ENCODE results near the gene EEF1AKMT2.
"Not testable (repeated sequence)": the region's sequence is repeated elsewhere in the genome, so short reads cannot be mapped to it uniquely, and the experiment has no call there.

EEF1AKMT2 gene

GRCh38 chr10:124791547-124792348, at the start of gene EEF1AKMT2:
TSS of gene EEF1AKMT2 (minus strand) at chr10:124791887. CDS start at chr10:124791833, 54 bp downstream.
- peak; percentile 93 for DNase-seq (ENCODE audit: low spot score)

DNA sequence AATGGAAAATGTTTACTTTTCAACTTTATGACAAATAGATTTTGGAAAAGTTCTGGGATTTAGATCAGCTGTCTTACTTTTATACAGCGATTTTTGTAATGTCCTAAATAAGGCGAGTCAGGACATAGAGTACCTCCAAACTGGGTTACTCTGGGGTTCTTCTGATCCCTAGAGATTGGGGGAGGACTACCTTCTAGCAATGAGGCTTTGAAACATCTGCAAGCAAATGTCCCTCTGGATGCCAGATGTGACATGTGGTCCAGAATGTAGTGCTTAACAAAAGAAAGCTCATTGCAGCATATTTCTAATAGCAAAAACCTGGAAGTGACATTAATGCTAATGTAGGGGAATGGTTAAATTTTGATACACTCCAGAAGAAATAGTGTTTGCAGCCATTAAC, 46.0 kb upstream of the EEF1AKMT2 start:
- DNase-seq (ENCODE audit: low spot score) = no peak

DNA sequence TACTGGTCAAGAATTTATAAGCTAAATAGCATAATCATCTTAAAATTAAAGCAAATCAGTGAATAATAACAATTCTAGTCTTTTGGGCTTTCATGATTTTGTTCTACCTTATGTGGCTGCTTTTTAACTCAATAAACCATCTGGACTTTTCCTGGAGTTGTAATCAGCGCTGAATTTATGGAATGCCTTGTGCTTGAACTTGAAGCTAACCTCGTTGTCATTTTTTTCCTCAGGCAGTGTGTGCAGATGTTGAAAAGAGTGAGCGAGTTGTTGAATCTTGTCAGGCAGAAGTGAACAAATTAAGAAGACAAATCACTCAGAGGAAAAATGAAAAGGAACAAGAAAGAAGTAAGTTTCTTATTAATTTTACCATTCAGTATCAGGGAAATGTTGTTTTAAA, 39.4 kb upstream of the EEF1AKMT2 start:
- DNase-seq (ENCODE audit: low spot score) = no peak

- DNase-seq (ENCODE audit: low spot score) = no peak
Observed at GRCh38 chr10:124830445-124830844, 38.8 kb upstream of the EEF1AKMT2 start.

- DNase-seq (ENCODE audit: low spot score) = no peak
Observed at GRCh38 chr10:124829447-124830115, 37.9 kb upstream of the EEF1AKMT2 start.

GRCh38 chr10:124827474-124827873, 35.8 kb upstream of the EEF1AKMT2 start:
- DNase-seq (ENCODE audit: low spot score) = peak; percentile 22

GRCh38 chr10:124826262-124826661, 34.6 kb upstream of the EEF1AKMT2 start:
- DNase-seq (ENCODE audit: low spot score) = no peak

DNA sequence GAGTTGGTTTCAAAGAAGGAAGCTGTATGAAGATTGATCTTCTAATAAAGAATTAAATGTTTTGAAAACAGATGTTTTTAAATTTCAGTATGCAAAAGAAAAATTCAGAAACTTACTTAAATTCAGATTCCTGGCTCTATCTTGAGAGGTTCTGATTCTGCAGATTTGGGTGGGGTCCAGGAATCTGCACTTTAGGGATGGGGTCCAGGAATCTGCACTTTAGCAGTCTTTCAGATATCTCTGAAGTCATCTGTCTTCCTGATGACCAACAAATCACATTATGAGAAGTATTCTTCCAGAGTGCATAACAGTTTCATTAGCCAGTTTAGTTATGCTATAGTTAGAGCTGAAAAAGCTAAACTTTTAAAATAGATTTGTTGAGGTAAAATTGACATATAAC, 34.0 kb upstream of the EEF1AKMT2 start:
- DNase-seq (ENCODE audit: low spot score) = no peak

- DNase-seq (ENCODE audit: low spot score) = not testable (repeated sequence)
Observed at GRCh38 chr10:124824932-124825331, 33.2 kb upstream of the EEF1AKMT2 start.

- DNase-seq (ENCODE audit: low spot score) = no peak
Observed at GRCh38 chr10:124824507-124824906, 32.8 kb upstream of the EEF1AKMT2 start.

DNA sequence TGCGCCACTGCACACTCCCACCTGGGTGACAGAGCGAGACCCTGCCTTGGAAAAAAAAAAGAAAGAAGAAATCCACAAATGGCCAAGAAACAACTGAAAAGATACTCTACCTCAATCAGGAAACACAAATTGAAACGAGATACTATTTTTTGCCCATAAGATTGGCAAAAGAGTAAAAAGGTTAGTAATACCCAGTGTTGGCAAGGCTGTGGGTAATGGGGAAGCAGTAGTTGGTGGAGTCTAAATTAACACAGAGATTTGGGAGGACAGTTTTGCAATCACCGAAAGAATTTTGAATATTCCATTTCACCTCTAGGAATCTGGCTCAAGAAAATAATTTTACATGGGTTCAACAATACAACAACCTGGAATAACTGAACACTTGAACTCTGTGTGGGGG, 29.8 kb upstream of the EEF1AKMT2 start:
- no peak for DNase-seq (ENCODE audit: low spot score)

DNA sequence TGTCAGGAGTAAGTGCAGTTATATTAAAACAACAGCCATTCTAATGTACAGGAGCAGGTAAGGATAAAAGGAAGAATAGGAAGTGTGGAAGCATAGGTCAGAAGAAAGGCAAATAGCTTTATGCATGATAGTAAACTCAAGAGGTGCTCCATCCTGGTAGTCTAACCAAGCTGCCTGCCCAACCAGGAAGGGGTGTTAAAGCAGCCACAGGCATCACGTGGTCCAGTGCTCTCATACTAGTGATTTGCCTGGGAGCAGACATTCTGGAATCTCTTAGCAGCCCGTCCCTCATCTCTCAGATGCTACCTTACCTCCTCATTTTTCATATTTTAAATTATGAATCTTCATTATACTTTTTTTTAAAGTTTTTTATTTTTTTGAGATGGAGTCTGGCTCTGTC, 28.4 kb upstream of the EEF1AKMT2 start:
- no peak for DNase-seq (ENCODE audit: low spot score)

- peak; percentile 9 for DNase-seq (ENCODE audit: low spot score)
Observed at GRCh38 chr10:124802313-124802675, 10.6 kb upstream of the EEF1AKMT2 start.

- DNase-seq (ENCODE audit: low spot score) = no peak
Observed at GRCh38 chr10:124799211-124799610, 7.5 kb upstream of the EEF1AKMT2 start.

- DNase-seq (ENCODE audit: low spot score) = no peak
Observed at GRCh38 chr10:124798781-124799180, 7.1 kb upstream of the EEF1AKMT2 start.

DNA sequence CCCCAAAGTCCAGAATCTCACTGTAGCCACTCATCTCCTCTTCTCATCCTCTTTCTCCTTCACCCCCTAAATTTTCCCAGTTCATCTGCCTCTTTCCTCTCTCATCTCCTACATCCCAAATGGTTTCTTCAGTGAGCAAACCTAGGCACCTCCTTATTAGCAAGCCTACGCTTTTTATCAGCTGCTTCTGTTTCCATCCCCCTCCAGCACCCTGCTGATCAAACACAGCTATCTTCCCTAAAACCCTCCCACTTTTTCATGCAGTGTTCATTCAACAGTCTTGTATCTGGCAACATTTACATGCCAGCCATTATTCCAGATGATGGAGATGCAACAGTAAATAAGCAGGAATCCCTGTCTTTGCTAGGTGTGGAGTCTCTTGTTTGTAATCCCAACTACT, 6.7 kb upstream of the EEF1AKMT2 start:
- no peak for DNase-seq (ENCODE audit: low spot score)

- no peak for DNase-seq (ENCODE audit: low spot score)
Observed at GRCh38 chr10:124792998-124793352, 1.3 kb upstream of the EEF1AKMT2 start.

DNA sequence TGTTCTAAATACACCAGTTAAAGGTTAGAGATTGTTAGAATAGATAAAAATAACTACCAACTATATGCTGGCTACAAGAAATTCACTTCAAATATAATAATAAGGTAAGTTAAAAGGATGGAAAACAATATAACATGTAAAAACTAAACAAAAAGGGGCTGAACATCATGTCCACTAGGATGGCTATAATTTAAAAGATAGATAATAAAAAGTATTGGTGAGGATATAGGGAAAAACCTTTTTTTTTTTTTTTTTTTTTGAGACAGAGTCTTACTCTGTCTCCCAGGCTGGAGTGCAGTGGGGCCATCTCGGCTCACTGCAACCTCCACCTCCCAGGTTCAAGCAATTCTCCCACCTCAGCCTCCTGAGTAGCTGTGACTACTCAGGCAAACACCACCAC, 8.8 kb downstream of the EEF1AKMT2 start:
- not testable (repeated sequence) for DNase-seq (ENCODE audit: low spot score)

GRCh38 chr10:124768791-124769190, 22.9 kb downstream of the EEF1AKMT2 start:
- DNase-seq (ENCODE audit: low spot score) = no peak

DNA sequence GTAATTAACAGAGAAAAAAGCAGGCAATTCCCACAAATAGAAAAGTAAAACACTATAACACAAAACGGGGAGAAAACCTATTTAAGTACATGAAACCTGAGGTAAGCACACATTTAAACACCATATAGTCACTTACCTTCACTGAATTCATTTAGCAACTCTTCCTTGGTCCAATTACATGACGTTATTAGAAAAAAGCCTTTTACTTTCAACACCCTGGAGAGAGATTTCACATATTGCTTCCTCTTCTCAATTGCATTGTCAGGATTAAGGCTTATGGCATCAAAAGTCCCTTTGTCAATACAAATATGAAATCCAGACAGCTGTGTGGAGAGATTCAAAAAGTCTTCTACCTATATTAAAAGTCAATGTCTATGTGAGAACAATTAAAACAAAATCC, 26.4 kb downstream of the EEF1AKMT2 start:
- DNase-seq (ENCODE audit: low spot score) = no peak

DNA sequence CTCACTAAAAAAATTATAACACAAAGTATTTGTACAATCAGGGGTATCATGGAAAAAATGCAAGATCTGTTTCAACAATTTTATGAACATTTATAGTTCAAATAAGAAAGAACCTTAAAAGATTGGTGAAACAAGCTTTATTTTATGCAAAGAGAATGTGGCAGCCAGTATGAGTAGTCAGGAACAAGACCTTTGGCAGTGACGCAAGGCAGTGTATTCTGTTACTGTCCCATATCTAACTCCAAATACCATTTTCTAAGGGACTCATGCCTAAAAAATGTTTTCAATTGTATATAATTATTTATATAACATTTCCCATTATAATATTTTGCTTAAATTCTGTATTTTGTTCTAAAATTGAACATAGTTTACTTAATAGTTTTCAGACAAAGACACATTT, 28.4 kb downstream of the EEF1AKMT2 start:
- DNase-seq (ENCODE audit: low spot score) = peak; percentile 36

DNA sequence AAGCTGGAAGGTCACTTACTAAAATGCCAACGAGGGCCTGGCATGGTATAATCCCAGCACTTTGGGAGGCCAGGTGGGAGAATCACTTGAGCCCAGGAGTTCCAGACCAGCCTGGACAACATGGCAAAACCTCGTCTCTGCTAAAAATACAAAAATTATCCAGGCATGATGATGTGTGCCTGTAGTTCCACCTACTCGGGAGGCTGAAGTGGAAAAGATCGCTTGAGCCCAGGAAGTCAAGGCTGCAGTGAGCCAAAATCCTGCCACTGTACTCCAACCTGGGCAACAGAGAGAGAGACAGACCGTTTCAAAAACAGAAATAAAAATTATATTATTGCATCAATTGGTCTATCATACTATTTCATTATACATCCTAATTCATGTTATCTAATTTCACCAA, 29.4 kb downstream of the EEF1AKMT2 start:
- DNase-seq (ENCODE audit: low spot score) = no peak

- no peak for DNase-seq (ENCODE audit: low spot score)
Observed at GRCh38 chr10:124756156-124756903, 35.4 kb downstream of the EEF1AKMT2 start.

All from hepatic stellate cell (primary cell).